HEK293T (cell line): ENCODE measurements around the gene SH3BP4.

ENCODE experiments used
- BHLHE40 ChIP-seq: fragments of 450-650 bp; IDR thresholded peaks from 2 replicates; pipeline ENCODE4 v1.6.1; 2016; ENCODE audit warnings: mild to moderate bottlenecking, moderate library complexity, borderline replicate concordance
- FOXK2 ChIP-seq: fragments of 450-650 bp; IDR thresholded peaks from 2 replicates; pipeline ENCODE4 v1.6.1; 2016; ENCODE audit warnings: mild to moderate bottlenecking
- FOXM1 ChIP-seq: fragments of 450-650 bp; IDR thresholded peaks from 2 replicates; pipeline ENCODE4 v1.6.1; 2017; ENCODE audit warnings: mild to moderate bottlenecking, borderline replicate concordance
- LEF1 ChIP-seq: fragments of 450-650 bp; IDR thresholded peaks from 2 replicates; pipeline ENCODE4 v1.6.1; 2017; ENCODE audit warnings: mild to moderate bottlenecking, borderline replicate concordance
- SUZ12 ChIP-seq: fragments of 450-650 bp; IDR thresholded peaks from 2 replicates; pipeline ENCODE4 v1.6.1; 2016; ENCODE audit warnings: mild to moderate bottlenecking
- ZNF384 ChIP-seq: fragments of 450-650 bp; IDR thresholded peaks from 2 replicates; pipeline ENCODE4 v1.6.1; 2016

GRCh38 chr2:235044501-235045271, 92.9 kb downstream of the SH3BP4 start:
- TF ChIP-seq ZNF384 (no peak), BHLHE40 (no peak), FOXM1 (no peak), FOXK2 (no peak), LEF1 (no peak), SUZ12 (no peak)
